Measurements from ENCODE around the gene MRPL43. TPM values are rescaled to one million over a fixed set of nuclear protein-coding genes. Genes with fewer than 3 reads are reported as not detected.

Gene MRPL43
- total and polyA plus RNA-seq, 8 donors = 31.0 to 93.5 (median 39.7) TPM

- H3K4me1 ChIP-seq = peaks cover 0 to 11% (median under 1%) of the 10 kb centered on the region in 3 donors
- DNase-seq = no peak
- no peak for TF ChIP-seq CTCF (IDR thresholded peaks at IDR 0.05)
Observed at GRCh38 chr10:101003639-101004206, 16.4 kb upstream of the MRPL43 start.

GRCh38 chr10:101002456-101002855 is 15.2 kb upstream of the MRPL43 start:
- Histone ChIP-seq H3K9me3 (no peaks in the 10 kb centered on the region), H3K4me3 (no peak overlapping the region), H3K36me3 (peaks cover 0 to 13% (median 9%) of the 10 kb centered on the region in 3 donors), H3K27ac (peak overlapping the region in 1 of 4 donors; percentile 97), H3K4me1 (peaks cover 0 to 14% (median 4%) of the 10 kb centered on the region in 3 donors), H3K27me3 (no peaks in the 10 kb centered on the region)
- ATAC-seq (no peak), FAIRE-seq (no peak), DNase-seq (peak in 1 of 6 donors; percentile 65)
- 83 to 84% methylated on average over 11 of the region's 11 CpGs for WGBS, 2 donors
- no peak for TF ChIP-seq CTCF (IDR thresholded peaks at IDR 0.05)
- intact Hi-C loops (cut with DNase I) = no loop called here

More at GRCh38 chr10:101003639-101004206, 16.4 kb upstream of the MRPL43 start:
- intact Hi-C loops (cut with DNase I) = no loop called here
- no peak overlapping the region for H3K27ac ChIP-seq
- no peaks in the 10 kb centered on the region for H3K27me3 ChIP-seq
- H3K36me3 ChIP-seq = peaks cover 0 to 13% (median 9%) of the 10 kb centered on the region in 3 donors
- WGBS, 2 donors = 93 to 94% methylated on average over 16 to 18 of the region's 18 CpGs
- ATAC-seq (no peak), FAIRE-seq (no peak)
- no peaks in the 10 kb centered on the region for H3K9me3 ChIP-seq
- no peak overlapping the region for H3K4me3 ChIP-seq

- ATAC-seq (no peak), DNase-seq (no peak), FAIRE-seq (no peak)
- Histone ChIP-seq H3K27ac (peak overlapping the region; percentile 4 to 99 (median 73)), H3K4me1 (peaks cover 0 to 15% (median 4%) of the 10 kb centered on the region in 3 donors), H3K4me3 (peak overlapping the region in 1 of 4 donors; percentile 3), H3K36me3 (peaks cover 0 to 13% (median 9%) of the 10 kb centered on the region in 3 donors), H3K9me3 (no peaks in the 10 kb centered on the region), H3K27me3 (no peaks in the 10 kb centered on the region)
- no peak for TF ChIP-seq CTCF (IDR thresholded peaks at IDR 0.05)
- intact Hi-C loops (cut with DNase I) = no loop called here
- WGBS, 2 donors = 70 to 73% methylated on average over 5 of the region's 5 CpGs
Observed at GRCh38 chr10:101001659-101002035, 14.3 kb upstream of the MRPL43 start.

GRCh38 chr10:101000915-101001658 is 13.8 kb upstream of the MRPL43 start:
- TF ChIP-seq CTCF (IDR thresholded peaks at IDR 0.05) = no peak
- H3K9me3 ChIP-seq = no peaks in the 10 kb centered on the region
- peak overlapping the region in 3 of 4 donors; percentile 47 to 91 (median 88) for H3K4me3 ChIP-seq
- no peaks in the 10 kb centered on the region for H3K27me3 ChIP-seq
- DNase-seq (peak in 5 of 6 donors; percentile 55 to 76 (median 68)), ATAC-seq (peak in 1 of 4 donors; percentile 9), FAIRE-seq (no peak)
- H3K27ac ChIP-seq = peak overlapping the region; percentile 49 to 99 (median 77)
- 60 to 62% methylated on average over 12 of the region's 12 CpGs for WGBS, 2 donors
- intact Hi-C loops (cut with DNase I) = no loop called here
- peaks cover 0 to 20% (median 8%) of the 10 kb centered on the region in 3 donors for H3K4me1 ChIP-seq
- peaks cover 0 to 9% (median 8%) of the 10 kb centered on the region in 3 donors for H3K36me3 ChIP-seq
